Measurements from ENCODE around the gene CREG2. TPM values are rescaled to one million over a fixed set of nuclear protein-coding genes. Genes with fewer than 3 reads are reported as not detected.

CREG2 gene
- total RNA-seq, 1 donor from 2014 or later = 0.26 TPM

DNA sequence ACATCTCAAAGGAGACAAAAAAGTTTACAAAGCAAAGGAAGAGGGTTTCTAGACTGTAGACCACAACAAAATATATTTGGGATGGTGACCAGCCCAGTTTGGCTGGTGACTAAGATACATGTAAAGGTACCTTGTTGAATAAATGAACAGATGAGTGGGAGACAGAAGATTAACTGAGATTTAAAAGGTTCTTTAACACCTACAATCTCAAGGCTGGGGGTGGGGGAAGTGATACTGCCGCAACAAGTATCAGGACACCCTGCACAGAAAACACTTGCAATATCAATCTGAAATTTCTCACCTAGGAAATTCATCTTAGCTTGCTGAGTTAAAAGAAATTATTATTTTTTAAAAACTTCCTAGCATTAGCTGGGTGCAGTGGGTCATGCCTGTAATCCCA lies 87.1 kb downstream of the CREG2 start:
- FAIRE-seq (no peak), DNase-seq (ENCODE audit: low read depth) (no peak)
- H3K4me3 ChIP-seq (ENCODE audit: low read depth, low read length) = no peak overlapping the region
- TF ChIP-seq, protein P1, sequence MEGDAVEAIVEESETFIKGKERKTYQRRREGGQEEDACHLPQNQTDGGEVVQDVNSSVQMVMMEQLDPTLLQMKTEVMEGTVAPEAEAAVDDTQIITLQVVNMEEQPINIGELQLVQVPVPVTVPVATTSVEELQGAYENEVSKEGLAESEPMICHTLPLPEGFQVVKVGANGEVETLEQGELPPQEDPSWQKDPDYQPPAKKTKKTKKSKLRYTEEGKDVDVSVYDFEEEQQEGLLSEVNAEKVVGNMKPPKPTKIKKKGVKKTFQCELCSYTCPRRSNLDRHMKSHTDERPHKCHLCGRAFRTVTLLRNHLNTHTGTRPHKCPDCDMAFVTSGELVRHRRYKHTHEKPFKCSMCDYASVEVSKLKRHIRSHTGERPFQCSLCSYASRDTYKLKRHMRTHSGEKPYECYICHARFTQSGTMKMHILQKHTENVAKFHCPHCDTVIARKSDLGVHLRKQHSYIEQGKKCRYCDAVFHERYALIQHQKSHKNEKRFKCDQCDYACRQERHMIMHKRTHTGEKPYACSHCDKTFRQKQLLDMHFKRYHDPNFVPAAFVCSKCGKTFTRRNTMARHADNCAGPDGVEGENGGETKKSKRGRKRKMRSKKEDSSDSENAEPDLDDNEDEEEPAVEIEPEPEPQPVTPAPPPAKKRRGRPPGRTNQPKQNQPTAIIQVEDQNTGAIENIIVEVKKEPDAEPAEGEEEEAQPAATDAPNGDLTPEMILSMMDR (IDR thresholded peaks at IDR 0.05; ENCODE audit: insufficient read depth, low read length, severe bottlenecking) = no peak
- no peaks in the 10 kb centered on the region for H3K27me3 ChIP-seq (ENCODE audit: control insufficient read depth, insufficient read depth, low read length)
- peaks cover 2% of the 10 kb centered on the region for H3K36me3 ChIP-seq (ENCODE audit: control insufficient read depth, insufficient read depth, low read length)

DNA sequence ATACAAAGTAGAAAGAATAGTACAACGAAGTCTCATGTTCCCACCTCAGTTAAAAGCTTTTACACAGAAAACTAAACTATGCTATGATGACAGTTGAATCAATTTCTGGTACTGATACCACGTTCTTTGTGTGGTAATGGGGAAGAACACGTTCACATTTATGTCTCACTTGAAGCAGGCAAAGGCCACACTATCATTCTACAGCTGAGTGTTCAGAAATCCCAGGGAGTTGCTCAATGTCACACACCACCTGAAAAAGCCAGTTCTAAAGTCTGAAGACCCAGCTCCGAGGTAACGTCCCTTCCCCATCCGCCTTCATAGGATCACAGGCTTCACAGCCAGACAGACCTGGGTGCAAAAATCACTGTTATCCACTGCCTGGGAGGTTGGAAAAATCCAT lies 87.7 kb downstream of the CREG2 start:
- H3K4me3 ChIP-seq (ENCODE audit: low read depth, low read length) = no peak overlapping the region
- H3K36me3 ChIP-seq (ENCODE audit: control insufficient read depth, insufficient read depth, low read length) = peaks cover 2% of the 10 kb centered on the region
- no peaks in the 10 kb centered on the region for H3K27me3 ChIP-seq (ENCODE audit: control insufficient read depth, insufficient read depth, low read length)
- DNase-seq (ENCODE audit: low read depth) (no peak), FAIRE-seq (no peak)
- TF ChIP-seq, protein P1 (IDR thresholded peaks at IDR 0.05; ENCODE audit: insufficient read depth, low read length, severe bottlenecking) = no peak

DNA sequence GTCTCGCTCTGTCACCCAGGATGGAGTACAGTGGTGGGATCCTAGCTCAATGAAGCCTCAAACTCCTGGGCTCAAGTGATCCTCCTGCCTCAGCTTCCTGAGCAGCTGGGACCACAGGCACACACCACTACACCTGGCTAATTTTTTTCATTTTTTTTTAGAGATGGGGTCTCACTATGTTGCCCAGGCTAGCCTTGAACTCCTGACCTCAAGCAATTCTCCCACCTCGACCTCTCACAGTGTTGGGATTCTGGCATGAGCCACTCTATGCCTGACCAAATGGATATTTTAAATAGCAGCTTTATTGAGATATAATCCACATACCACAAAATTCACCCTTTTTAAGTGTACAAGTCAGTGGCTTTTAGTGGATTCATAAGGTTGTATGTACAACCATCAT lies 89.9 kb downstream of the CREG2 start:
- no peak for FAIRE-seq
- Histone ChIP-seq H3K36me3 (ENCODE audit: control insufficient read depth, insufficient read depth, low read length) (peaks cover 5% of the 10 kb centered on the region), H3K27me3 (ENCODE audit: control insufficient read depth, insufficient read depth, low read length) (no peaks in the 10 kb centered on the region), H3K4me3 (ENCODE audit: low read depth, low read length) (no peak overlapping the region)
- DNase-seq (ENCODE audit: low read depth) = no peak
- TF ChIP-seq, protein P1 (IDR thresholded peaks at IDR 0.05; ENCODE audit: insufficient read depth, low read length, severe bottlenecking) = no peak

DNA sequence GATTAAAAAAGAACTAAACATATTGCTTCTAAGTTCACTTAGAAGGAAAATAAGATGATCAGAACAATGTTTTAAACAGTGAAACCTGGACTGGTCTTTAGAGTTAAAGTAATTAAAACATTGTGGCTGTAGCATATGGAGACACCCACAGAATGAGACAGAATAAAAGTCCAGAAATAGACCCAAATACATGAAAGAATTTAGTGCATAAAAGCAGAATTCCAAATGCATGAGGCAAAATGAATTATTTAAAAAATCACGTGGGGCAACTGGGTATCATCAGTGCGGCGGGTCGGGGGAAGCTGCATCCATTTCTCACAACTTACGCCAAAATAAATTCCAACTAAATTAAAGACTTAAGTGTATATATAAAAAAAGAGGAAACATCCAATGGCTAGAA lies 90.9 kb downstream of the CREG2 start:
- FAIRE-seq (no peak), DNase-seq (ENCODE audit: low read depth) (no peak)
- Histone ChIP-seq H3K27me3 (ENCODE audit: control insufficient read depth, insufficient read depth, low read length) (no peaks in the 10 kb centered on the region), H3K4me3 (ENCODE audit: low read depth, low read length) (no peak overlapping the region), H3K36me3 (ENCODE audit: control insufficient read depth, insufficient read depth, low read length) (peaks cover 5% of the 10 kb centered on the region)
- TF ChIP-seq, protein P1 (IDR thresholded peaks at IDR 0.05; ENCODE audit: insufficient read depth, low read length, severe bottlenecking) = no peak

DNA sequence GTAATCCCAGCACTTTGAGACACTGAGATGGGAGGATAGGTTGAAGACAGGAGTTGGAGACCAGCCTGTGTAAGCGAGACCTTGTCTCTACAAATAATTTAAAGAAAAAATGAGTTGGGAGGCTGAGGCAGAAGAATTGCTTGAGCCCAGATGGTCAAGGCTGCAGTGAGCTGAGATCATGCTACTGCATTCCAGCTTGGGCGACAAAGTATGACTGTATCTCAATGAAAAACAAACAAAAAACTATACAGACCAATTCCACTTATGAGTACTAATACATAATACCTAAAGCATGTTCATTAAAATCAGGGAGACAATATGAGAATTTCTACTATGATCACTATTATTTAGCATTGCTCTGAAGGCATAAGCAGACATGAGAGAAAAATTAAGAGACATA lies 91.4 kb downstream of the CREG2 start:
- Histone ChIP-seq H3K27me3 (ENCODE audit: control insufficient read depth, insufficient read depth, low read length) (no peaks in the 10 kb centered on the region), H3K36me3 (ENCODE audit: control insufficient read depth, insufficient read depth, low read length) (peaks cover 5% of the 10 kb centered on the region), H3K4me3 (ENCODE audit: low read depth, low read length) (no peak overlapping the region)
- peak; percentile 17 for DNase-seq (ENCODE audit: low read depth)
- FAIRE-seq = no peak
- TF ChIP-seq, protein P1 (IDR thresholded peaks at IDR 0.05; ENCODE audit: insufficient read depth, low read length, severe bottlenecking) = no peak

Other genes with a start within 250 kb of the CREG2 start
- 25.0 and 25.3 TPM in 2 replicates for gene TBC1D8, start 236.1 kb downstream of the CREG2 start, total RNA-seq
- 10.8 and 15.5 TPM in 2 replicates for gene CNOT11, start 134.6 kb downstream of the CREG2 start, total RNA-seq
- gene RNF149, start 78.8 kb downstream of the CREG2 start, total RNA-seq = 113 and 120 TPM in 2 replicates
- not detected in 2 replicates for gene RFX8, start 87.6 kb upstream of the CREG2 start, total RNA-seq

All from bronchial epithelial cell (primary cell).